Forelimb muscle (tissue), 1 donor: ENCODE data around the gene MGAT3. TPM values are rescaled to one million over a fixed set of nuclear protein-coding genes. Genes with fewer than 3 reads are reported as not detected.

Experiments
- DNase-seq: peaks from one replicate; pipeline ENCODE4 v3.0.0-alpha.2; 2013; ENCODE audit warnings: low read depth
- polyA plus RNA-seq: library from polyadenylated mRNA; unstranded; fragments of 120-200 nt; gene quantifications from one replicate; pipeline ENCODE4 v1.2.1, GENCODE V29; 2013; ENCODE audit not compliant: insufficient read length

The MGAT3 gene
- polyA plus RNA-seq, 1 donor: 3.5 TPM

DNA sequence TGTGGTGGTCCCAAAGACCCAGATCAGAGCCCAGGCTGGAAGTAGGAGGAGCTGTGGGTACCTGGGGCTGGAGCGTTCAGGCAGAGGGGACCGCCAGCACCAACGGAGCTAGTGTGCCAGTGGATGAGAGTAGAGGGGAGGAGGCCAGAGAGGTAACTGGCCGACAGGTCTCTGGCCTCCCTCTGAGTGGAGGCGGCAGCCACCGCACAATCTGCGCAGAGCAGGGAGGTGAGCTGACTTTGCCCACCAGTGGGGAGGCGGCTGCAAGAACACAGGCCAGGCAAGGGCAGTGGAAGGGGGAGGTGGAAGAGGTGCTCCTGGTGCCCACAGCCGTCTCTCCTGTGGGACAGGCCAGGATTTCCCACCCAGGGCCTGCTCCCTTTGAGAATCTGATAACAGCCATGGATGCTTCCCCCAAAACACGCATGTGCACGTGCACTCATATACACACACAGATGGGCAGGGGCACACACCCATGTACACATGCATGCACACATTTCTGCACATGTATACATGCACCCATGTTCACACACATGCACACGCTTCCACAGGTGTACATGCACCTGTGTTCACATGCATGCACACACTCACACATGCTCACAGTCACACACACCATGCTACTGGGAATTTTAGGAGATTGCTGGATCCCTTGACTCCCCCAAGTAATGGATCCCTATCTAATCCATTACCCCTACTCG lies 6.4 kb upstream of the MGAT3 start:
- DNase-seq: no peak

GRCh38 chr22:39452740-39453040 lies 4.1 kb upstream of the MGAT3 start:
- no peak for DNase-seq

DNA sequence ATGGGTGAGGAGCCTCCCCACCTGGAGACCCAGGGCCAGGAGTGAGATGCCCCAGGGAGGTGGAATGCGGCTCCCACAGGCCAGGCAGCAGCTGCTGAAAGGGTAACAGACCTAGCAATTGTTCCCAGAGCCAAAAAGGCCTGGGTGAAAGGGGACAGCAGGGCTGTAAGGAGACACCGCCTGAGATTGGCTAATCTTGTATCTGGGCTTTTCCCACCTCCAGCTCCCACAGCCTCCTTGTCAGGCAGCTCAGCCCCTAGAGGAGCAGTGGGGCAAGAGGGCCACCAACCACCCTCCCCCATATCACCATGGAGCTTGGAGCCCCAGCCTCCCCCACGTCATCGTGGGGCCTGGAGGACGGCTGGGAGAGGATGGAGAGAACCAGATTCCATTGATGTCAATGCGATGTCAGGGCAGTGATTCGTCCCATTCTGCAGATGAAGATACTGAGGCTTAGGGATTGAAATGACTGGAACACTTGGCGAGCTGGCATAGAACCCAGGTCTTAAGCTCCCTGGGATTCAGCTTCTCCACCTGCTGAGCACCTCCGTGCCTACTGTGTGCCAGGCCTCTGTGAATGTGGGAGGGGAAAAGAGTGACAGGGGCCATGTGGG lies 2.9 kb upstream of the MGAT3 start:
- no peak for DNase-seq

GRCh38 chr22:39454385-39454871 lies 2.4 kb upstream of the MGAT3 start:
- DNase-seq: no peak

GRCh38 chr22:39457198-39457555 lies 365 bp downstream of the MGAT3 start:
- no peak for DNase-seq

GRCh38 chr22:39457556-39458443 lies 988 bp downstream of the MGAT3 start:
- DNase-seq: no peak

DNA sequence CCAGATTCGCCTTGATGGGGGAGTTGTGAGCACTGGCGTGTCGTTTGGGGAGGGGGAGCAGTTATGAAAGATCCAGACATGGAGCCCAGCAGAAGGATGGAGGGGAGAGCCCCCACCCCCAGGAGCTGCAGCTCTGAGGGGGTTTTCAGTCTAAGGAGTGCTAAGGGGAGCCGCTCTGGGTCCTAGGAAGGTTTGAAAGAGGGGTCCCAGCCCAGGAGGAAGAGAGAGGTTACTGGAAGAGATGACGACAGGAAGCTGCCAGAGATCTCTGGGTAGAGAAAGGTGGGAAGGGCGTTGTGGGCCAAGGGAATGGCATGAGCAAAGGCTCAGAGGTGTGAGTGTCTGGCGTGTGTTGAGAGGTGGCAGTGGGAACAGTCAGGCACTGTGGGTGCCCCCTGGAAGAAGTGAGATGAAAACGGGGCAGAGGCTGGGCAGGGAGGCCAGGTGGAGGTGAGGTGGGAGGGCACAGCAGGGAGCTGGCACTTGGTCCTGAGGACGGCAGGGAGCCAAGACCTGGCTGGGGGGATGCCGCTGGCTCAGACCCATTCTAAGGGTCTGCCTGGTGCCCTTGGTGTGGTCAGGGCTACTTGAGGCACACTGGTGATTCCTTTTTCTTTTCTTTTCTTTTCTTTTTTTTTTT lies 1.8 kb downstream of the MGAT3 start:
- DNase-seq: no peak

GRCh38 chr22:39459681-39460080 lies 2.9 kb downstream of the MGAT3 start:
- DNase-seq: no peak

- no peak for DNase-seq
Measured at GRCh38 chr22:39462443-39463221, 5.8 kb downstream of the MGAT3 start.

GRCh38 chr22:39463277-39463676 lies 6.5 kb downstream of the MGAT3 start:
- no peak for DNase-seq

GRCh38 chr22:39463931-39464390 lies 7.1 kb downstream of the MGAT3 start:
- DNase-seq: no peak

GRCh38 chr22:39466228-39467006 lies 9.6 kb downstream of the MGAT3 start:
- DNase-seq: no peak

DNA sequence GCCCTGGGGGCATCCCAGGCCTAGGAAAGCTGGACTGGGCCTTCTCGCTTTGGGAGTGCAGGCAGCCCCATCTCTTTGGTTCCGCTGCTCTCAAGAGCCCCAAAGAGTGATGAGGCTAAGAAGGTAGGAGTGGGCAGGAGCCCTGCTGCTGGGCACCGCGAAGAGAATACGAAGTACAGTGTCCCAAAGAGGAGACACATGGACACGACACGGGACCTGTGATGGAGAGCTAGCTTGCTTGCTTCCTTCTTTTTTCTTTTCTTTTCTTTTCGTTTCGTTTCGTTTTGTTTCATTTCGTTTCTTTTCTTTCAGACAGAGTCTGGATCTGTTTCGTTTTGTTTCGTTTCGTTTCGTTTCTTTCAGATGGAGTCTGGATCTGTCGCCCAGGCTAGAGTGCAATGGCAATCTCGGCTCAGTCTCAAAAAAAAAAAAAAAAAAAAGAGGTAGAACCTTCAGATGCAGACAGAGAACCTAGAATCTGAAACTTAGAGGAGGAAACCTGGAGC lies 10.6 kb downstream of the MGAT3 start:
- DNase-seq: no peak

DNA sequence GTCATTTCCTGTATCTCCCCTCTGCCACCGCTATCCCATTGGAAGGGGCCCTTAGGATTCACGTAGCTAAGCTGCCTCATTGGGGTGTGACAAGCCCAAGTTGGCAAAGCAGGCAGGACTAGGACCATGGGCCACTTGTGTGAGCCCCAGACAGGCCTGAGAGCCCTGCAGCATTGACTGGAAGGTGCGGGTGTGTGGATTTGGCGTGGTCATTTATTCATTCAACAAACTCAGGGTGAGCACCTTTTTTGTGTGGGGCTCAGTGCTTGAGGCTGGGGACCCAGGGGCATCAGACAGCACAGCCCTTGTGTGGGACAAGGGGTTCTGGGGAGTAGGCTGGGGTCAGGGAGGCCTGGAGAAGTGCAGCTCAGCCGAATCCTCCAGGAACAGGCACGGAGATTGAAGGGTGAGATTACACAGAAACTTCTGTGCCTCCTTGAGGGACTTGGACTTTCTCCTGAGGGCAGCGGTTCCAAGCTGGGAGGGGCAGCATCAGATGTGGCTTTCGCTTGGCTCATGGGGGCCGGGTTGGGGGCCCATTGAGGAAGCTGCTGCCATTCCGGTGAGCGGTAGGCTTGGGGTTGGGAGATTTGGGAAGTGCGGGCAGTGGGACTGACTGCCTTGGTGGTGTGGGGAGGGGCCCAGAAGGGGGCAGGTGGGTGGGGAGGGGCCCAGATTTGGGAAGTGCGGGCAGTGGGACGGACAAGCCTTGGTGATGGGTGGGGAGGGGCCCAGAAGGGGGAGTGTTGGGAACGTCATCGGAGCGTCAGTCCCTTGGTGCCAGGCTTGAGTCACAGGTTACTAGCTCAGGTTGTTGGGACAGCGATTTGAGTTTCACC lies 11.9 kb downstream of the MGAT3 start:
- no peak for DNase-seq

GRCh38 chr22:39469326-39469680 lies 12.5 kb downstream of the MGAT3 start:
- DNase-seq: no peak

- DNase-seq: no peak
Measured at GRCh38 chr22:39469681-39470450, 13.1 kb downstream of the MGAT3 start.

GRCh38 chr22:39470451-39471291 lies 13.9 kb downstream of the MGAT3 start:
- DNase-seq: no peak
